ENCODE measurements around the gene BTBD2.

- no peak for TF ChIP-seq CTCF (IDR thresholded peaks at IDR 0.05)
- no peak for TF ChIP-seq EP300 (IDR thresholded peaks at IDR 0.05)
- no peak for TF ChIP-seq POLR2A (IDR thresholded peaks at IDR 0.05)
These were observed 79.1 kb downstream of the BTBD2 start for GRCh38 chr19:1936430-1936829.
